BLaER1 treated with 17β-estradiol and CSF1 and Interleukin-3, amounts not matched to agents 10 nM and 100 nM (cell line): ENCODE results near the gene MEP1A.

Experiments
- H3K27ac ChIP-seq, 11 experiments: shearing (Covaris generic); formaldehyde crosslinking; 2 replicates each; pipeline ENCODE4 v1.8.1; 2022
- H3K27me3 ChIP-seq, 11 experiments: shearing (Covaris generic); formaldehyde crosslinking; 2 replicates each; pipeline ENCODE4 v1.8.1; 2022
- H3K36me3 ChIP-seq, 11 experiments: shearing (Covaris generic); formaldehyde crosslinking; 2 replicates each; pipeline ENCODE4 v1.8.1; 2022
- H3K4me1 ChIP-seq, 10 experiments: shearing (Covaris generic); formaldehyde crosslinking; 2 replicates each; pipeline ENCODE4 v1.8.1; 2022
- H3K4me2 ChIP-seq, 11 experiments: shearing (Covaris generic); formaldehyde crosslinking; 2 replicates each; pipeline ENCODE4 v1.8.1; 2022
- H3K4me3 ChIP-seq, 10 experiments: shearing (Covaris generic); formaldehyde crosslinking; 2 replicates each; pipeline ENCODE4 v1.8.1; 2022
- H3K9ac ChIP-seq, 11 experiments: shearing (Covaris generic); formaldehyde crosslinking; 2 replicates each; pipeline ENCODE4 v1.8.1; 2022
- H3K9me3 ChIP-seq, 11 experiments: shearing (Covaris generic); formaldehyde crosslinking; replicated peaks in 1 of 11; 2 replicates each; pipeline ENCODE4 v1.8.1; 2022
- H4K20me1 ChIP-seq, 11 experiments: shearing (Covaris generic); formaldehyde crosslinking; 2 replicates each; pipeline ENCODE4 v1.8.1; 2022
- Cebpa-rat ChIP-seq, 11 experiments: shearing (Covaris generic); IDR thresholded peaks; 2 replicates each; pipeline ENCODE4 v1.8.1; 2022

Gene MEP1A

GRCh38 chr6:46876126-46876525, 82.9 kb downstream of the MEP1A start:
- no peaks in the 10 kb centered on the region for H3K36me3 ChIP-seq
- no peak overlapping the region for H3K4me3 ChIP-seq
- H3K9ac ChIP-seq, result no peak overlapping the region

GRCh38 chr6:46879003-46879402, 85.8 kb downstream of the MEP1A start:
- H3K36me3 ChIP-seq, result no peaks in the 10 kb centered on the region
- H3K4me2 ChIP-seq, result no peak overlapping the region
- no peak overlapping the region for H3K27ac ChIP-seq
- no peak overlapping the region for H3K4me3 ChIP-seq
- no peaks in the 10 kb centered on the region for H3K4me1 ChIP-seq
- TF ChIP-seq Cebpa-rat (IDR thresholded peaks at IDR 0.05), result no peak
- H3K9ac ChIP-seq, result no peak overlapping the region
- H4K20me1 ChIP-seq, result no peaks in the 10 kb centered on the region
- no peaks in the 10 kb centered on the region for H3K27me3 ChIP-seq
- no peaks in the 10 kb centered on the region for H3K9me3 ChIP-seq

More at GRCh38 chr6:46876126-46876525, 82.9 kb downstream of the MEP1A start:
- H3K27me3 ChIP-seq, result no peaks in the 10 kb centered on the region
- TF ChIP-seq Cebpa-rat (IDR thresholded peaks at IDR 0.05), result no peak
- H3K4me2 ChIP-seq, result no peak overlapping the region
- no peaks in the 10 kb centered on the region for H4K20me1 ChIP-seq
- H3K27ac ChIP-seq, result no peak overlapping the region
- no peaks in the 10 kb centered on the region for H3K9me3 ChIP-seq
- no peaks in the 10 kb centered on the region for H3K4me1 ChIP-seq

- H3K27ac ChIP-seq, result no peak overlapping the region
- no peaks in the 10 kb centered on the region for H3K4me1 ChIP-seq
- no peak overlapping the region for H3K9ac ChIP-seq
- no peak for TF ChIP-seq Cebpa-rat (IDR thresholded peaks at IDR 0.05)
- H3K36me3 ChIP-seq, result no peaks in the 10 kb centered on the region
- H3K9me3 ChIP-seq, result no peaks in the 10 kb centered on the region
- no peaks in the 10 kb centered on the region for H3K27me3 ChIP-seq
- H3K4me3 ChIP-seq, result no peak overlapping the region
- H3K4me2 ChIP-seq, result no peak overlapping the region
- no peaks in the 10 kb centered on the region for H4K20me1 ChIP-seq
These were observed 89.5 kb downstream of the MEP1A start for GRCh38 chr6:46882645-46883044.

- TF ChIP-seq Cebpa-rat (IDR thresholded peaks at IDR 0.05), result no peak
- Histone ChIP-seq H3K9me3 (no peaks in the 10 kb centered on the region), H3K4me1 (peaks cover 0 to 7% (median 0%) of the 10 kb centered on the region in 10 experiments; a peak in 4 of 20 replicates), H3K27ac (no peak overlapping the region), H3K9ac (no peak overlapping the region), H3K4me2 (no peak overlapping the region), H3K36me3 (no peaks in the 10 kb centered on the region), H3K27me3 (no peaks in the 10 kb centered on the region), H3K4me3 (no peak overlapping the region), H4K20me1 (no peaks in the 10 kb centered on the region)
These were observed 94.8 kb downstream of the MEP1A start for GRCh38 chr6:46888031-46888430.

GRCh38 chr6:46888578-46888977, 95.4 kb downstream of the MEP1A start:
- no peak for TF ChIP-seq Cebpa-rat (IDR thresholded peaks at IDR 0.05)
- no peak overlapping the region for H3K27ac ChIP-seq
- H3K4me1 ChIP-seq, result peaks cover 0 to 7% (median 0%) of the 10 kb centered on the region in 10 experiments; a peak in 4 of 20 replicates
- H3K9ac ChIP-seq, result no peak overlapping the region
- no peaks in the 10 kb centered on the region for H3K9me3 ChIP-seq
- no peak overlapping the region for H3K4me2 ChIP-seq
- no peaks in the 10 kb centered on the region for H4K20me1 ChIP-seq
- no peaks in the 10 kb centered on the region for H3K27me3 ChIP-seq
- no peaks in the 10 kb centered on the region for H3K36me3 ChIP-seq
- no peak overlapping the region for H3K4me3 ChIP-seq
